ENCODE data around the gene MAPKAP1. TPM values are rescaled to one million over a fixed set of nuclear protein-coding genes. Genes with fewer than 3 reads are reported as not detected.

MAPKAP1 gene
- total and polyA plus RNA-seq, 9 of the 15 experiments (the other 6 are each of a cell fraction or from before 2014, with no cell fraction given), result 2.6 to 82.1 (median 61.1) TPM

GRCh38 chr9:125493384-125493783 is 213.6 kb downstream of the MAPKAP1 start:
- DNase-seq (ENCODE audit: extremely low read depth in 1 of 4, low spot score in 3 of 4) (no peak), FAIRE-seq (no peak), ATAC-seq (no peak)
- CTCF ChIA-PET (ENCODE audit: low intra/inter-chr PET ratio), result no interaction called here
- Histone ChIP-seq H3K27me3 (ENCODE audit: control insufficient read depth in 2 of 2, insufficient read depth in 2 of 2, low read length in 2 of 2) (no peaks in the 10 kb centered on the region), H3K4me1 (replicated peaks in 1 of 2; ENCODE audit: control insufficient read depth in 2 of 2, insufficient read depth in 2 of 2, low read length in 2 of 2) (no peaks in the 10 kb centered on the region), H2AFZ (ENCODE audit: low read depth, low read length) (no peak overlapping the region), H3K4me3 (no peak overlapping the region), H3K27ac (ENCODE audit: extremely low read depth, low read depth, low read length) (no peak overlapping the region), H3K9ac (ENCODE audit: insufficient read depth in 1 of 2, low read depth in 2 of 2, low read length in 2 of 2) (no peak overlapping the region), H3K79me2 (ENCODE audit: control insufficient read depth, insufficient read depth, low read length) (no peaks in the 10 kb centered on the region), H3K9me1 (ENCODE audit: control insufficient read depth, insufficient read depth, low read length) (no peaks in the 10 kb centered on the region), H3K36me3 (ENCODE audit: control insufficient read depth, insufficient read depth, low read length) (no peaks in the 10 kb centered on the region), H3K4me2 (ENCODE audit: insufficient read depth, low read length) (no peak overlapping the region), H3K9me3 (replicated peaks; ENCODE audit: control insufficient read depth, insufficient read depth, low read depth, low read length) (no peaks in the 10 kb centered on the region), H4K20me1 (replicated peaks; ENCODE audit: control insufficient read depth, insufficient read depth, low read length) (no peaks in the 10 kb centered on the region)
- WGBS (ENCODE audit: insufficient coverage, low coverage, missing lambda C conversion rate), result 74% methylated on average over 5 of the region's 5 CpGs
- no TSS peak for BruUV-seq (replicated peaks)
- POLR2A ChIA-PET, result interaction anchor here (0.6 kb wide), 1 partner anchor 982 kb away, joined by 3 read pairs; no protein-coding TSS in a partner anchor
- in situ Hi-C loops (cut with MboI), result no loop called here
- intact Hi-C loops (cut with micrococcal nuclease), result no loop called here
- no peak for TF ChIP-seq RBM25 (IDR thresholded peaks at IDR 0.05; ENCODE audit: low read depth, low read length, severe bottlenecking)
- TF ChIP-seq NBN (IDR thresholded peaks at IDR 0.05; ENCODE audit: low read depth), result no peak
- TF ChIP-seq XRCC5 (IDR thresholded peaks at IDR 0.05; ENCODE audit: low read depth, low read length), result no peak
- no peak for TF ChIP-seq ATF4 (CRISPR knock-in tag; IDR thresholded peaks at IDR 0.05)
- no peak for TF ChIP-seq NR3C1 (CRISPR knock-in tag; IDR thresholded peaks at IDR 0.05)
- TF ChIP-seq ZNF583 (CRISPR knock-in tag; IDR thresholded peaks at IDR 0.05), result no peak
- no peak for TF ChIP-seq BRD9 (IDR thresholded peaks at IDR 0.05; ENCODE audit: low read depth, partially characterized antibody)
- TF ChIP-seq, protein P1, sequence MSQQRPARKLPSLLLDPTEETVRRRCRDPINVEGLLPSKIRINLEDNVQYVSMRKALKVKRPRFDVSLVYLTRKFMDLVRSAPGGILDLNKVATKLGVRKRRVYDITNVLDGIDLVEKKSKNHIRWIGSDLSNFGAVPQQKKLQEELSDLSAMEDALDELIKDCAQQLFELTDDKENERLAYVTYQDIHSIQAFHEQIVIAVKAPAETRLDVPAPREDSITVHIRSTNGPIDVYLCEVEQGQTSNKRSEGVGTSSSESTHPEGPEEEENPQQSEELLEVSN (IDR thresholded peaks at IDR 0.05; ENCODE audit: borderline replicate concordance in 1 of 2, extremely low read depth in 1 of 2, insufficient read depth in 1 of 2, insufficient read length in 1 of 2, low read depth in 1 of 2, low read length in 1 of 2, poor library complexity in 1 of 2, severe bottlenecking in 1 of 2), result no peak
- TF ChIP-seq, protein P2, sequence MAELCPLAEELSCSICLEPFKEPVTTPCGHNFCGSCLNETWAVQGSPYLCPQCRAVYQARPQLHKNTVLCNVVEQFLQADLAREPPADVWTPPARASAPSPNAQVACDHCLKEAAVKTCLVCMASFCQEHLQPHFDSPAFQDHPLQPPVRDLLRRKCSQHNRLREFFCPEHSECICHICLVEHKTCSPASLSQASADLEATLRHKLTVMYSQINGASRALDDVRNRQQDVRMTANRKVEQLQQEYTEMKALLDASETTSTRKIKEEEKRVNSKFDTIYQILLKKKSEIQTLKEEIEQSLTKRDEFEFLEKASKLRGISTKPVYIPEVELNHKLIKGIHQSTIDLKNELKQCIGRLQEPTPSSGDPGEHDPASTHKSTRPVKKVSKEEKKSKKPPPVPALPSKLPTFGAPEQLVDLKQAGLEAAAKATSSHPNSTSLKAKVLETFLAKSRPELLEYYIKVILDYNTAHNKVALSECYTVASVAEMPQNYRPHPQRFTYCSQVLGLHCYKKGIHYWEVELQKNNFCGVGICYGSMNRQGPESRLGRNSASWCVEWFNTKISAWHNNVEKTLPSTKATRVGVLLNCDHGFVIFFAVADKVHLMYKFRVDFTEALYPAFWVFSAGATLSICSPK (IDR thresholded peaks at IDR 0.05; ENCODE audit: borderline replicate concordance), result no peak
- TF ChIP-seq, protein P3, sequence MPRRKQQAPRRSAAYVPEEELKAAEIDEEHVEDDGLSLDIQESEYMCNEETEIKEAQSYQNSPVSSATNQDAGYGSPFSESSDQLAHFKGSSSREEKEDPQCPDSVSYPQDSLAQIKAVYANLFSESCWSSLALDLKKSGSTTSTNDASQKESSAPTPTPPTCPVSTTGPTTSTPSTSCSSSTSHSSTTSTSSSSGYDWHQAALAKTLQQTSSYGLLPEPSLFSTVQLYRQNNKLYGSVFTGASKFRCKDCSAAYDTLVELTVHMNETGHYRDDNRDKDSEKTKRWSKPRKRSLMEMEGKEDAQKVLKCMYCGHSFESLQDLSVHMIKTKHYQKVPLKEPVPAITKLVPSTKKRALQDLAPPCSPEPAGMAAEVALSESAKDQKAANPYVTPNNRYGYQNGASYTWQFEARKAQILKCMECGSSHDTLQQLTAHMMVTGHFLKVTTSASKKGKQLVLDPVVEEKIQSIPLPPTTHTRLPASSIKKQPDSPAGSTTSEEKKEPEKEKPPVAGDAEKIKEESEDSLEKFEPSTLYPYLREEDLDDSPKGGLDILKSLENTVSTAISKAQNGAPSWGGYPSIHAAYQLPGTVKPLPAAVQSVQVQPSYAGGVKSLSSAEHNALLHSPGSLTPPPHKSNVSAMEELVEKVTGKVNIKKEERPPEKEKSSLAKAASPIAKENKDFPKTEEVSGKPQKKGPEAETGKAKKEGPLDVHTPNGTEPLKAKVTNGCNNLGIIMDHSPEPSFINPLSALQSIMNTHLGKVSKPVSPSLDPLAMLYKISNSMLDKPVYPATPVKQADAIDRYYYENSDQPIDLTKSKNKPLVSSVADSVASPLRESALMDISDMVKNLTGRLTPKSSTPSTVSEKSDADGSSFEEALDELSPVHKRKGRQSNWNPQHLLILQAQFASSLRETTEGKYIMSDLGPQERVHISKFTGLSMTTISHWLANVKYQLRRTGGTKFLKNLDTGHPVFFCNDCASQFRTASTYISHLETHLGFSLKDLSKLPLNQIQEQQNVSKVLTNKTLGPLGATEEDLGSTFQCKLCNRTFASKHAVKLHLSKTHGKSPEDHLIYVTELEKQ (CRISPR knock-in tag; IDR thresholded peaks at IDR 0.05), result no peak
- TF ChIP-seq DNMT1 (IDR thresholded peaks at IDR 0.05), result no peak
- TF ChIP-seq HDAC6 (IDR thresholded peaks at IDR 0.05; ENCODE audit: low read depth, low read length), result no peak
- TF ChIP-seq, protein P4, sequence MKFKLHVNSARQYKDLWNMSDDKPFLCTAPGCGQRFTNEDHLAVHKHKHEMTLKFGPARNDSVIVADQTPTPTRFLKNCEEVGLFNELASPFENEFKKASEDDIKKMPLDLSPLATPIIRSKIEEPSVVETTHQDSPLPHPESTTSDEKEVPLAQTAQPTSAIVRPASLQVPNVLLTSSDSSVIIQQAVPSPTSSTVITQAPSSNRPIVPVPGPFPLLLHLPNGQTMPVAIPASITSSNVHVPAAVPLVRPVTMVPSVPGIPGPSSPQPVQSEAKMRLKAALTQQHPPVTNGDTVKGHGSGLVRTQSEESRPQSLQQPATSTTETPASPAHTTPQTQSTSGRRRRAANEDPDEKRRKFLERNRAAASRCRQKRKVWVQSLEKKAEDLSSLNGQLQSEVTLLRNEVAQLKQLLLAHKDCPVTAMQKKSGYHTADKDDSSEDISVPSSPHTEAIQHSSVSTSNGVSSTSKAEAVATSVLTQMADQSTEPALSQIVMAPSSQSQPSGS (CRISPR knock-in tag; IDR thresholded peaks at IDR 0.05), result no peak
- TF ChIP-seq ZFP1 (CRISPR knock-in tag; IDR thresholded peaks at IDR 0.05), result no peak
- TF ChIP-seq ZNF780A (CRISPR knock-in tag; IDR thresholded peaks at IDR 0.05), result no peak

Data from K562 (cell line).